Suppressor macrophage treated with lipopolysaccharide for 1 hour (primary cell): Measurements from ENCODE around the gene IRF2BP1.
"Not testable (repeated sequence)": the region's sequence is repeated elsewhere in the genome, so short reads cannot be mapped to it uniquely, and the experiment has no call there.

Source experiments
- DNase-seq, 3 donors: peaks; one replicate each; pipeline ENCODE4 v3.0.0-alpha.2; 2020 to 2022

IRF2BP1 gene

DNA sequence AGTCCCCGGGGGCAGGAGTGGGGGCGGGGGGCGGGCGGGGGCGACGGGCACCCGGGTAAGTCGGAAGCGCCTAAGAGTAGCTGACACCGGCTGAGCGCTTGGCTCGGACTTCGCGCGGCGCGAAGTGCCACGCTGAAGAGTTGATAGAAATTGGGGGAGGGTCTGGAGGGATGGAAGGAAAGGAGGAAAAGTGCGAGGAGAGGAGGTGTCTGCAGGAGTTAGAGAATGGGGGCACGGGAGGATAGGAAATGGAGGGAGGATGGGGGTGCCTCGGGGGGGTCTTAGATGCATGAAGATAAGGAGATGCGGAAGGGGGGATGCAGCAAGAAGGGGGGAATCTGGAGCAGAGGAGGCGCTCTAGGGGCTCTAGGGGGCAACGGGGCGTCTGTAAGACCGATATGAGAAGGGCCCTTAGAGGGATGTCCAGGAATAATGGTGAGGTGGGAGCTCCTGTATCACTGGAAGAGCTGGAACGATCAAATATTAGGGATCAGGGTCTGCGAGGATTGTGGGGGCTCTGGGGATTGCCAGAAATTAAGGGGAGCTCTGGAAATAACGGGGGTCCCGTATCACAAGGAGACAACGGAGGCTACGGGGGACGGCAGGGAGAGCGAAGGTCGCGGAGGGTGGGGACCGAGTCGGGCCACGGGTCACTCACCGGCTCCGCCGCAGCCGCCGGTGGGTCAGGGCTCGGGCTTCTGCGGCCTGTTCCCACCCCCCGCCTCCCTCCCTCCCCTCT, 16.1 kb upstream of the IRF2BP1 start, which contains the start of gene MYPOP:
TSS of gene MYPOP (minus strand) at position 702 of the 739 bp plus-strand sequence. CDS start 840 bp downstream, outside the sequence.
- no peak for DNase-seq

GRCh38 chr19:45901432-45901911, 15.5 kb upstream of the IRF2BP1 start:
- DNase-seq = peak; percentile 65 to 86 (median 75)

- no peak for DNase-seq
Measured at GRCh38 chr19:45900738-45901431, 14.9 kb upstream of the IRF2BP1 start.

- DNase-seq = no peak
Measured at GRCh38 chr19:45899919-45900589, 14.1 kb upstream of the IRF2BP1 start.

- no peak for DNase-seq
Measured at GRCh38 chr19:45899253-45899652, 13.3 kb upstream of the IRF2BP1 start.

DNA sequence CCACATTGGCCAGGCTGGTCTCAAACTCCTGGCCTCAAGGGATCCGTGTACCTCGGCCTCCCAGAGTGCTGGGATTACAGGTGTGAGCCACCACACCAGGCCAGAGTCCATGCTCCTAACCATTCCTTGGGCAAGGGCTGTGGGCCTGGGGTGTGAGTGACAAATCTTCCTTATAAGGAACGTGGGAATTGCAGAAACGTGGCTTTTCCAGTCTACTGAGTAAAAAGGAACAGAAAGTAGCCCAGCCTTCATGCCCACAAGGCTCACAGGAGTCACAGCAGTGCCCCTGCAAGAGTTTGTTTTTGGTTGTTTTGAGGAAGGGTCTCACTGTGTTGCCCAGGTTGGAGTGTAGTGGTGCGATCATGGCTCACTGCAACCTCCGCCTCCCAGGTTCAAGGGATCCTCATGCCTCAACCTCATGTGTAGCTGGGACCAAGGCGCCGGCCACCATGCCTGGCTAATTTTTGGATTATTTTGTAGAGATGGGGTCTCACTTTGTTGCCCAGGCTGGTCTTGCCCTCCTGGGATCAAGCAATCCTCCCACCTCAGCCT, 11.4 kb upstream of the IRF2BP1 start:
- DNase-seq = peak; percentile 75 to 78 (median 77)

DNA sequence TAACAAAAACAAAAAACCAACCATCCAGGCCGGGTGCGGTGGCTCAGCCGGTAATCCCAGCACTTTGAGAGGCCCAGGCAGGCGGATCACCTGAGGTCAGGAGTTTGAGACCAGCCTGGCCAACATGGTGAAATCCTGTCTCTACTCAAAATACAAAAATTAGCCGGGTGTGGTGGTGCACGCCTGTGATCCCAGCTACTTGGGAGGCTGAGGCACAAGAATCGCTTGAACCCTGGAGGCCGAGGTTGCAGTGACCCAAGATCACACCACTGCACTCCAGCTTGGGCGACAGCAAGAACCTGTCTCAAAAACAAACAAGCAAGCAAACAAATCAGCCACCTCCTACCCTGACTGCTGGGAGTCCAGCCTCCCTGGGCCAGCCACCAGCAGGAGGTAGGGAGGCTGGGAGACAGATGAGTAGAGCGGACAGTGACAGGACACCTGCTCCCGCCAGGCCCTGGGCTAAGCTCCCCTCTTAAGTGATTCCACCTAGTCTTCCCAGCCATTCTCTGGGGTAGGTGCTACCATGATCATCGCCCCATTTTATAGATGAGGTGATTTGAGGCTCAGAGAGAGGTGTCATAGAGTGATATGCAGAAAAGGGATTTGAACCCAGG, 10.2 kb upstream of the IRF2BP1 start:
- not testable (repeated sequence) for DNase-seq

GRCh38 chr19:45895519-45895972, 9.6 kb upstream of the IRF2BP1 start:
- no peak for DNase-seq

DNA sequence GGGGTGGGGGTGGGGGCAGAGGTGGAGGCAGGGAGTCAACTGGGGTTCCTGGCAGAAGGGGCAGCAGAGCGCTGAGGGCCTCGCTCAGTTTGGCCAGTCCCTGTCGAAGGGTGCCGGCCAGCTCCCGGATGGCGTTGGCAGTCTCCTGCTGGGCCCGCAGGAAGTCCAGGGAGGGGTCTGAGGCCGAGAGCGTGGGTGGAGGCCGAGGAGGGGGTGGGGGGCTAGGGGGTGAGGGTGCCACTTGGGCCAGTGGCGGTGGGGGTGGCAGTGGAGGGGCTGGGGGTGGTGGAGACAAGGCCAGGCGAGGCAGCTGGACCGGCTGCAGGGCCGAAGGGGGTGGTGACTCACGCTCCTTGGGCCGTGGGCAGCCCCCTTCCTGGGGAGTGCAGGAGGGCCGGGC, 4.9 kb upstream of the IRF2BP1 start:
- no peak for DNase-seq

DNA sequence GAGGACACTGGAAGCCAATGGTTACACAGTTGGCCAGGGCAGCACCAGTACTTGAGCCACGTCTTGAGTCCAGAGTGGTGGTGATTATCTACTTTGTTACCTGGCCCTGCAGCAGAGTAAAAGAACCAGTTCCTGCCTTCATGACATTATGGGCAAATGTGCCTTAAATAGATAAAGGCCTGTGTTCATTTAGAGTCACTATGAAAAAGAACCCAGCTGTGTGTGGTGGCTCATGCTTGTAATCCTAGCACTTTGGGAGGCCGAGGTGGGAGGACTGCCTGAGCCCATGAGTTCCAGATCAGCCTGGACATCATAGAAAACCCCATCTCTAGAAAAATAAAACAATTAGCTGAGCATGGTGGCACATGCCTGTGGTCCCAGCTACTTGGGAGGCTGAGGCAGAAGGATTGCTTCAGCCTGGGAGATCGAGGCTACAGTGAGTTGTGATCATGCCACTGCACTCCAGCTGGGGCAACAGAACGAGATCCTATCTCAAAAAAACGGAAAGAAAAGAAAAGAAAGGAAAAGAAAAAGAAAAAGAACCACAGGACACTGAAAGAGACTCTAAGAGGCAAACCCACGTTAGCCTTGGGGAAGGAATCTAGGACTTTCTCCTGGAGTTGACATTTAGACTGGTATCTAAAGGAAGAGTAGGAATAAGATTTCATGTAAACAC, 3.4 kb upstream of the IRF2BP1 start:
- no peak for DNase-seq

DNA sequence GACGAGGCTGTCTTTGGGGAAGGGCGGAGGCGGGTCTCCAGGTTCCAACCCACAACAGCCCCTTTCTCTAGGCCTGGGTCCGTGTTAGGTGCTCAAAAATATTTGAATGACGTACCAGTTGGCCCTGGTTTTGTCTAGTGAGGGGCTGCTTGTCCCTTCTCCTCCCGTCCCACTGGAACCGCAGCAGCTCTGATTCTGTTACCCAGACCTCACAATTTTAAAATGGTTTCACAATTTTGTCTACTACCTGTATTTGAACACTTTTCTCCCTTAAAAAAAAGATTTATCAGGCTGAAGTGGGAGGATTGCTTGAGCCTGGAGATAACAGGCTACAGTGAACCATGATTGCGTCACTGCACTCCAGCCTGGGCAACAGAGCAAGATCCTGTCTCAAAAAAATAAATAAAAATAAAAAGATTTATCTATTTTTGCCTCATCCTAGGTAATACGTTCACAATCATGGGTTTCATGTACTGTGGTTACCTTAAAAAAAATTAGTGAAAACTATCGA, 1.3 kb upstream of the IRF2BP1 start:
- no peak for DNase-seq

DNA sequence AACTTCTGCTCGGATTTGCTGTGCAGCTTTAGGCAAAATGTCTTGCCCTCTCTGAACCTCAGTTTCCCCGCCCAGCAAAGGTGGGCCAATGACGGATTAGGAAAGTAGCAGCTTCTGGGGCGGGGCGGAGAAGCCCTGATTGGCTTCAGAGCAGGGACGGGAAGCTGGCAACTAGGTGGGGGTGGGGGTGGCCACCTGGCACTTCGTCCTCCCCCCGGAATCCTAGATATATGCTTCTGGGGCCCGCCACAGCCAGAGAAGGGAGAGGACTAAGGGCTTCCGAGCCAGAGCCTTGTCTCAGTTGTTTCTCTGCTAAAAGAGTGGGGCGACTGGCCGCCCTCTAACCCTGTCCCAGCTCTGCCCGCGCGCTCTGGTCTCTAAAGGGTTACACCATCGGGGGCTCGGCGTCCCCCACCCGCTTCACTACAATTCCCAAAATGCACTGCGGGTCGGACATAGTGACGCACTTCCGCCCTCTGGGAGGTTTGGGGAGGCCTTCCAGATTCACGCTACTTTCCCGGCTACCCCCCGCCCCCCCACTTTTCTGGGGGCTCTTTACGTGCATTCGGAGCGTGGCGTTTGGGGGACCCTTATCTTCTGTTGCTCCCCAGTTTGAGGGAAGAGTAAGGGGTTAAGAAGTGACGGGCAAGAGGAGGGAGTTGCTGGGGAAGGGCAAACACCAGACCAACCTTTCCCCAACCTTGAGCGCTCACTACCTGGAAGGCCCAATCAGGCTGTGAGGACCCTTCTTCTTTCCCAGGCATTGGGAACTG, 672 bp upstream of the IRF2BP1 start:
- peak; percentile 92 to 96 (median 95) for DNase-seq

- peak in 1 of 3 donors; percentile 28 for DNase-seq
Measured at GRCh38 chr19:45884682-45885555, 1.0 kb downstream of the IRF2BP1 start.

DNA sequence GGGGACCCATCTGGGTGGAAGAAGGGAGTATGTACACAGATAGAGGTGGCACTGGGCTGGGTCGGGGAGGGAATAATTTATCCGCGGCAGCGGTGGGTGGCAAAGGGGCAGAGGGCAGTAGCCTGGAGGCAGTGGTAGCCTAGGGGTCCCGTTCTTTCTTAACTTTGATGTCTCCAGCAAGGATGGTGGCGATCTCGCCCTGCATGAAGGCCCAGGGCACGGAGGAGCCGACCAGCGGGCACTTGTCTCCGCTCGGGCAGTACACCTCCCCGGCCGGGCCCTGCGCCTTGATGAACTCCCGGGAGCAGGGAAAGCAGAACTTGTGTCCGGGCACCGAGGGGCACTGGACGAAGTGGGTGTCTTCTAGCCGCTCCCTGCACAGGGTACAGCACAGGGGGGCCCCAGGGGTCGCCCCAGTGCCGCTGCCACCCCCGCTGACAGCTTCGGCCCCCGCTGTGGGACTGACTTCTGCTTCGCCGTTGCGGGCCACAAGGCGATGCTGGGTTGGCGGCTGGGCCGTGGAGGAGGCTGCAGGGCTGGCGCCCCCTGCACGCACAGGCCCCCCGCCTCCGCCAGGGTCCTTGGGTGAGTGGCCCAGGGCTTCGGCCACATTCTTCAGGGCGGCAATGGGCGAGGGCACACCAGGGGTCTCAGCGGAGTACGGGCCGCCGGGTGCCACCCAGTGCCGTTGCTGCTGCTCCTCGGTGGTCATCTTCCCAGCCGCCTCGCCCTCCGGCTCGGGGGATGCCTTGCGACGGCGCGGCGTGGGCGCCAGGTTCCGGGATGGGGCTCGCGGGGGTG, 1.9 kb downstream of the IRF2BP1 start:
- no peak for DNase-seq

- DNase-seq = no peak
Measured at GRCh38 chr19:45883586-45883880, 2.4 kb downstream of the IRF2BP1 start.

DNA sequence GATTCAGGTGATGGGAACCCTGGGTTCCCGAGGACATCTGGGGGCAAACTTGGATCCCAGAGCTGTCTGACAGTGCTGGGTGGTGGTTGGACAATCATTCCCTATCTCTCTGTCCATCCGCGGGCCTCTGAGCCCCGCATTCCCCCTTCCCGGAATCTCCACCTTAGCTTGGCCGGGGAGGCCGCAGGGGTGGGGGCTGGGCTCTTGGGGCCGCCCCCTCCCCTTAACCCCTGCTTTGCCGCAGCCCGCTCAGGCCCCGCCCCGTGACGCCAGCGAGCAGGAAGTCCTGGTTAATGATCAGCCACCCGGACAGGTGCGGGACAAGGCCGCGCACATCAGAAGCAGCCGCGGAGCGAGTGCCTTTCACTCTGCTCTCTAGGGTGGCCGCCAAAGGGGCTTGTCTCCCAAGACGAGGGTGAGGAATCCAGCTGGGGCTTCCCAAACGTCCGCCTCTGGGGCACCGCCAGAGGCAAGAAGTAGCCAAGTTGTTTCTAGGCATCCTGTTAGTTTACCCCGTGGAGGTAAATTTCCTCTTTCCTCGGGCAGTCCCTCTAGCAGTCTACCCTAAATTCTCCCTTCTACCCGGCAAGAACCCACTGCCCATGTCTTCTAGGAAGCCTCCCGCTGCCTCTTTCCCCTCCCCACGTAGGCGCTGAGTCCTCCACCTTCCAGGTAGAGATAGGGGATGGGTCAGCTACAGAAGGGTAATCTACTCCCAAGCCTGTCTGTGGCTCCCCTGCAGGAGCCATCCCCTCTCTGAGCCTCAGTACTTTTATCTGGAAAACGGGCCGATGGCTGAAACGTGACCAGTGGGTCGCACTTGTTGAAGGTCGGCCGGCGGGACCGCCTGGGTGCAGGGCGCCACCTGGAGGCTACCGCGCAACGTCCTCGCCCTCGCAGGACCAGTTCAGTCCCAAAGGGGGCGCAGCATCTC, 3.0 kb downstream of the IRF2BP1 start:
- DNase-seq = peak; percentile 90 to 94 (median 93)

GRCh38 chr19:45881909-45882528, 3.9 kb downstream of the IRF2BP1 start:
- DNase-seq = no peak
